Right lobe of liver (tissue), 6 donors: ENCODE data around the gene PLS3. TPM values are rescaled to one million over a fixed set of nuclear protein-coding genes. Genes with fewer than 3 reads are reported as not detected.
A peak's percentile ranks its signal among the peaks of the same experiment; 100 is the strongest.

Experiments used
- ATAC-seq, 4 donors: fragments of 200-7000 bp; cut with Tn5 transposase; one replicate each; pipeline ENCODE4 v1.9.1; 2020; ENCODE audit warnings: mild to moderate bottlenecking in 4 of 4, moderate library complexity in 4 of 4
- DNase-seq, 3 donors: peaks; one replicate each; pipeline ENCODE4 v3.0.0-alpha.2; 2020
- H3K27ac ChIP-seq, 3 donors: fragments of 200-600 bp; one replicate each; pipeline ENCODE4 v1.8.0; 2022
- H3K27me3 ChIP-seq, 2 donors: fragments of 200-600 bp; one replicate each; pipeline ENCODE4 v1.8.0; 2022
- H3K36me3 ChIP-seq, 4 donors: fragments of 200-600 bp; sonication (generic) in 1 of 4; one replicate each; pipeline versions ENCODE4 v1.5.1 to v1.8.0; 2017 to 2022; ENCODE audit warnings: control low read depth in 1 of 4
- H3K4me1 ChIP-seq, 4 donors: fragments of 200-600 bp; sonication (generic) in 1 of 4; one replicate each; pipeline versions ENCODE4 v1.5.1 to v1.8.0; 2017 to 2022; ENCODE audit warnings: control low read depth in 1 of 4
- H3K4me3 ChIP-seq, 3 donors: fragments of 200-600 bp; one replicate each; pipeline ENCODE4 v1.8.0; 2022
- H3K9me3 ChIP-seq, 4 donors: fragments of 200-600 bp; sonication (generic) in 1 of 4; one replicate each; pipeline versions ENCODE4 v1.5.1 to v1.8.0; 2017 to 2022; ENCODE audit warnings: control low read depth in 1 of 4
- POLR2A ChIP-seq: fragments of 450-650 bp; IDR thresholded peaks from one replicate; pipeline ENCODE4 v1.6.1; 2017; ENCODE audit warnings: antibody characterized with exemption, mild to moderate bottlenecking
- WGBS: methylation state at CpG from one replicate; pipeline ENCODE4 v1.1.6; 2018; ENCODE audit warnings: low coverage, low lambda C conversion rate; ENCODE audit not compliant: insufficient coverage; ENCODE audit errors: missing lambda C conversion rate; 5-methylcytosine and 5-hydroxymethylcytosine counted together
- intact Hi-C, 2 donors: fragments of 100-400 bp; cut with DNase I; formaldehyde crosslinking; loops; one replicate each; pipeline versions ENCODE4 v1.11.2 to v1.14.1; 2022
- total RNA-seq, 6 experiments: library from RNA; depleted of rRNA in 2 of 6; stranded (reverse); fragments of >200 nt in 2 of 6; fragmentation: NEBNext Ultra II Directional in 3 of 6; extraction: Animal tissue kit (Norgen Biotek cat#: 25700) in 3 of 6; gene quantifications; one replicate each; pipeline versions ENCODE4 v1.1.0 to v1.2.4, GENCODE V29; 2016 to 2023
- TF ChIP-seq, protein P1 (sequence below), 4 donors: fragments of 200-600 bp in 3 of 4; fragments of 450-650 bp in 1 of 4; IDR thresholded peaks; one replicate each; pipeline versions ENCODE4 v1.5.1 to v1.8.0; 2016 to 2022; ENCODE audit warnings: antibody characterized with exemption in 4 of 4, mild to moderate bottlenecking in 2 of 4
- donor health status: DM: no; HTN: yes; CAD: no.
- donor health status: DM: no; HTN: no; CAD: no.
- donor health status: DM: no; HTN: no; CAD: no.
- donor health status: DM: no; HTN: yes; CAD: no.
- donor health status: DM: no; HTN: yes; CAD: no.

Gene PLS3
- total RNA-seq, 6 experiments from 2014 or later, result 85.3 to 239 (median 114) TPM

- no peak for DNase-seq
- Histone ChIP-seq H3K27ac (no peak overlapping the region), H3K27me3 (no peaks in the 10 kb centered on the region), H3K9me3 (no peaks in the 10 kb centered on the region), H3K4me1 (peaks cover 0 to 6% (median 0%) of the 10 kb centered on the region in 4 donors), H3K4me3 (no peak overlapping the region), H3K36me3 (no peaks in the 10 kb centered on the region)
- intact Hi-C loops, result no loop called here
- ATAC-seq, result no peak
- TF ChIP-seq, protein P1, sequence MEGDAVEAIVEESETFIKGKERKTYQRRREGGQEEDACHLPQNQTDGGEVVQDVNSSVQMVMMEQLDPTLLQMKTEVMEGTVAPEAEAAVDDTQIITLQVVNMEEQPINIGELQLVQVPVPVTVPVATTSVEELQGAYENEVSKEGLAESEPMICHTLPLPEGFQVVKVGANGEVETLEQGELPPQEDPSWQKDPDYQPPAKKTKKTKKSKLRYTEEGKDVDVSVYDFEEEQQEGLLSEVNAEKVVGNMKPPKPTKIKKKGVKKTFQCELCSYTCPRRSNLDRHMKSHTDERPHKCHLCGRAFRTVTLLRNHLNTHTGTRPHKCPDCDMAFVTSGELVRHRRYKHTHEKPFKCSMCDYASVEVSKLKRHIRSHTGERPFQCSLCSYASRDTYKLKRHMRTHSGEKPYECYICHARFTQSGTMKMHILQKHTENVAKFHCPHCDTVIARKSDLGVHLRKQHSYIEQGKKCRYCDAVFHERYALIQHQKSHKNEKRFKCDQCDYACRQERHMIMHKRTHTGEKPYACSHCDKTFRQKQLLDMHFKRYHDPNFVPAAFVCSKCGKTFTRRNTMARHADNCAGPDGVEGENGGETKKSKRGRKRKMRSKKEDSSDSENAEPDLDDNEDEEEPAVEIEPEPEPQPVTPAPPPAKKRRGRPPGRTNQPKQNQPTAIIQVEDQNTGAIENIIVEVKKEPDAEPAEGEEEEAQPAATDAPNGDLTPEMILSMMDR (IDR thresholded peaks at IDR 0.05), result no peak
- no peak for TF ChIP-seq POLR2A
Measured at GRCh38 chrX:115602308-115602707, 41.3 kb downstream of the PLS3 start.

GRCh38 chrX:115602729-115603389 lies 41.9 kb downstream of the PLS3 start:
- Histone ChIP-seq H3K4me3 (no peak overlapping the region), H3K27ac (no peak overlapping the region), H3K27me3 (no peaks in the 10 kb centered on the region), H3K9me3 (no peaks in the 10 kb centered on the region), H3K4me1 (peaks cover 0 to 6% (median 0%) of the 10 kb centered on the region in 4 donors), H3K36me3 (no peaks in the 10 kb centered on the region)
- WGBS, result 29% methylated on average over 4 of the region's 4 CpGs
- peak in 1 of 4 donors; percentile 11 for ATAC-seq
- DNase-seq, result no peak
- intact Hi-C loops, result no loop called here
- TF ChIP-seq POLR2A, result no peak
- TF ChIP-seq, protein P1 (IDR thresholded peaks at IDR 0.05), result no peak

- intact Hi-C loops, result no loop called here
- Histone ChIP-seq H3K27ac (peak overlapping the region in 1 of 3 donors; percentile 6), H3K4me3 (no peak overlapping the region), H3K4me1 (peaks cover 0 to 6% (median 0%) of the 10 kb centered on the region in 4 donors), H3K9me3 (no peaks in the 10 kb centered on the region), H3K27me3 (no peaks in the 10 kb centered on the region), H3K36me3 (no peaks in the 10 kb centered on the region)
- DNase-seq (no peak), ATAC-seq (peak; percentile 24 to 70 (median 56))
- 36% methylated on average over 2 of the region's 2 CpGs for WGBS
- no peak for TF ChIP-seq POLR2A
- TF ChIP-seq, protein P1 (IDR thresholded peaks at IDR 0.05), result no peak
Measured at GRCh38 chrX:115603534-115604074, 42.6 kb downstream of the PLS3 start.

DNA sequence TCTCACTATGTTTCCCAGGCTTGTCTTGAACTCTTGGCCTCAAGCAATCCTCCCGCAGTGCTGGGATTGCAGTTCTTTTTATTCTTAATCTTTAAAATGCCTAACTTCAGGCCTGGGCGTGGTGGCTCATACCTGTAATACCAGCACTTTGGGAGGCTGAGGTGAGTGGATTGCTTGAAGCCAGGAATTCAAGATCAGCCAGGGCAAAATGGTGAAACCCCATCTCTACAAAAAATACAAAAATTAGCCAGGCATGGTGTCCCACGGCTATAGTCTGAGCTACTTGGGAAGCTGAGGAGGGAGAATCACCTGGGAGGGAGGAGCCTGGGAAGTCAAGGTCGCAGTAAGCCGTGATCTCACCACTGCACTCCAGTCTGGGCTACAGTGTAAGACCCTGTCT lies 45.9 kb downstream of the PLS3 start:
- H3K27me3 ChIP-seq, result no peaks in the 10 kb centered on the region
- intact Hi-C loops, result no loop called here

More for the DNA sequence above, 45.9 kb downstream of the PLS3 start:
- Histone ChIP-seq H3K9me3 (no peaks in the 10 kb centered on the region), H3K27ac (no peak overlapping the region), H3K36me3 (no peaks in the 10 kb centered on the region), H3K4me3 (no peak overlapping the region), H3K4me1 (peaks cover 0 to 10% (median 4%) of the 10 kb centered on the region in 4 donors)
- TF ChIP-seq POLR2A, result no peak
- TF ChIP-seq, protein P1 (IDR thresholded peaks at IDR 0.05), result no peak
- 56% methylated on average over 3 of the region's 5 CpGs for WGBS
- ATAC-seq, result no peak
- DNase-seq, result no peak
